Stimulated activated CD4-positive, alpha-beta T cell treated with anti-CD3 and anti-CD28 coated beads, Interleukin-1b, Interleukin-23, amount 100 ng/mL, for 24 hours (primary cell): ENCODE measurements around the gene CASP10.

Experiments used
- DNase-seq, 4 experiments: peaks; one replicate each; pipeline ENCODE4 v3.0.0-alpha.2; 2020; ENCODE audit warnings: low read depth in 4 of 4, low spot score in 1 of 4

The CASP10 gene

DNA sequence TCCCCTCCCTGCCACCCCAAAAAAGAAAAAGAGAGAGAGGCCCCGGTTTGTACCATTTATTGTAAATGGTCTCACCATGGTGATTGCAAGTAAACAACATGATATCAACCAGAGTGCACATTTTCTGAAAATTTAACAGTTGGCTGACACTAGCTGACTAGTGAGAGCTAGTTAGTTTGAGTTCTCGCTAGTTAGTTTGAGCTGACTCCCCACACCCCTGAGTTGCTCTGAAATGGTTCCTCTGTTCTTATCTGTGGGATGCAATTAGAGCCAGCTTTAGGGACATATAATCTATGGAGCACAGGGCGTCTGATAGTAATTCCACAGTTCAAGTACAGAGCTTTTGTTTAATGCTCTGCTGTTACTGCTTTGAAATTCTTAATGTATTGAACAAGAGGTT, 13.1 kb downstream of the CASP10 start:
- DNase-seq, result no peak

DNA sequence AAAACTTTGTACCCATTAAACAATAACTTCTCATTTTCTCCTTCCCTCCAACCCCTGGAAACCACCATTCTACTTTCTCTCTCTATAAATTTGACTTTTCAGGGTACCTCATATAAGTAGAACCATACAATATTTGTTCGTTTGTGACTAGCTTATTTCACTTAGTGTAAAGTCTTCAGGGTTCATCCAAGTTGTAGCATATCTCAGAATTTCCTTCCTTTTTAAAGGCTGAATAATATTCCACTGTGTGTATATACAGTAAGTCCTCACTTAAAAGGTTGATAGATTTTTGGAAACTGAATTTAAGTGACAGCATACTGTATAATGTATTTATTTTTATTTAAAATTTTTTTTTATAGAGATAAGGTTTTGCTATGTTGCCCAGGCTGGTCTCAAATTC, 13.9 kb downstream of the CASP10 start:
- no peak for DNase-seq

DNA sequence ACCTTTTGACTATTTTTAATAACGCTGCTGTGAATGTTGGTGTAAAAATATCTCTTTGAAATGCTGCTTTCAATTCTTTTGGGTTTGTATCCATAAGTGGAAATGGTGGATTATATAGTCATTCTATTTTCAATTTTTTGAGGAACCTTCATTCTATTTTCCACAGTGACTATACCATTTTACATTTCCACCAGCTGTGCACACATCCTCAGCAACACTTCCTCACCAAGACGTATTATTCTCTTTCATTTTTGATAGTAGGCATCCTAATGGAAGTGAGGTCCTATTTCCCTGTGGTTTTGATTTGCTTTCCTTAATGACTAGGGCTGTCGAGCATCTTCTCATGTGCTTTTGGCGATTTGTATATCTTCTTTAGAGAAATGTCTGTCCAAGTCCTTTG, 14.8 kb downstream of the CASP10 start:
- no peak for DNase-seq

DNA sequence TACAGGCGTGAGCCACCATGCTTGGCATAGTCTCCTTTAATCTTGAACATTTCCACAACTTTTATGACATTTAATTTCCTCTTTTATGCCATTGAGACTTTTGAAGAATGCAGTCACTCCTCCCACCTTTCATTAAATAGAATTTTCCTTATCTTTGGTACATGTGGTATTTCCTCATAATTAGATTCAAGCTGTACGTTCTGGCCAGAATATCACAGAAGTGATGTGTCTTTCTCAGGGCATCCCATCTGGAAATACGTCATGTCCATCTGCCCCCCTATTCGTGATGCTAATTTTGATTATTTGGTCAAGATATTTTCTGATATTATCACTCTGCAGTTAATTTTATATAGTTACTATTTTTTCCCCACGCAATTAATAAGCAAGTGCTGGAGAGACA, 16.9 kb downstream of the CASP10 start:
- no peak for DNase-seq

DNA sequence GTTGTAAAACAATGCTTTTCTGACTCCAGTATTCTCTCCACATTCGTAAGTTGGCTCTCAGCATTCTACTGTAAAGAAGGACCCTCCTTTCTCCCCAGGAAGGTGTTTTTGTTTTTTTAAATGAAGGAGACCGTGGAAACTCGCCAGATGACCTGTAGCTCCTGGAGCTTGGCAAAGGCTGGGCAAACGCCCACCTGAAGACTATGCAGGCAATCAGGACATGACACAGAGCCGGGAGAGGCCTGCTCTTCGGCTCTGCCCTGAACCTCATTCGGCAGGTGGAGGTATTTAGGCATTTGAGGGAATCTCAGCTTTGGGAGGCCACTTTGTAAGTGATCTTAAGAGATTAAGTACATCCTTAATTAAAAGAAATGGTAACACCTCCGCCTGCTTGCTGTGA, 17.4 kb downstream of the CASP10 start:
- DNase-seq, result no peak

DNA sequence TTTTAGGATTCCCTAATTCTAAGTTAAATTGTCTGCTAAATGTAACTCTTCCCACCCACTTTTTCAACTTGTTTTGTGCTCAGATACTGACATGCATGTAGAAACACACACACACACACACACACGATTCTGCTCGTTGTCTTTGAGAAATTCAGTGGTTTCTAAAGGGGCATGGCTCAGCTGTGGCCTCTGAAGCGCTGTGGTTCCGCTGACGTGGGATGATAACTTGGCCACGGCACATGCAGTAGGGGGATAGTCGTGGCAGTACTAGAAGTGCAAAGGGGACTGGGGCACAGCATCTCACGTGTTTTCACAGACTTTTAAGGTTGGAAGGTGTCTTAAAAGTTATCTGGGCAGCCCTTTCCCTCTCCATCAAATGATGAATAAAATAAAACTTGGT, 18.4 kb downstream of the CASP10 start:
- DNase-seq, result no peak

DNA sequence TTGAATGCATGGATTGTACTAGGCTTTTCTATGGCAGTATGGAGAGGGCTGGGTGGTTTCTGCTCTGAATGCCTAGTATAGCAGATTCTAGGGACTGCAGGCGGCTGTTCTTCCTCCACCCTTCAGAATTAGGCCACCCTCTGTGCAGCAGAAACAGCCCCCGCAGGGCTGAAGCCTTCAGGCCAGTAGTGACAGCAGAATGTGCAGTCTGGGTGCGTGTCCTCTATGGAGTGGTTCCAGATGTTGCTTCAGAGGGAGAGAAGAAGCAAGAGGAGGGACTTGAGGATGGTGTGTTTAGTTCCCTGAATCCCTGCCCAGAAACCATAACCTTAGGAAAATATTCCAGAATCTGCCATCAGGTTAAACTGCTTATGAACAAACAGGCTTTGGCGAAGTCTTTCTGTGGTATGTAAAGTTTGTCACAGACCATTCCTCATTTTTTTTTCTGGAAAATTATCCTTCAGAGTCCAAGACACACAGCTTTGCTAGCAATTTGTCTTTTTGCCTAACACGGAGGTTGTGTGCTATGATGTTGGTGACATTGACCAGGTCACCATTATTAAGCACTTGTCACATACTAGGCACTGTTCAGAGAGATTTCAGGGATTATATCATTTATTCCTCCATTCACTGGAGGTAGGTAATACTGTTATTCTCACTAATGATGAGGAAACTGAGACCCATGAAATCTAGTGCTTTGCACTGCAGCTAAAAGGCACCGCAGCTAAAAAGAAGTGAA, 21.1 kb downstream of the CASP10 start:
- no peak for DNase-seq

DNA sequence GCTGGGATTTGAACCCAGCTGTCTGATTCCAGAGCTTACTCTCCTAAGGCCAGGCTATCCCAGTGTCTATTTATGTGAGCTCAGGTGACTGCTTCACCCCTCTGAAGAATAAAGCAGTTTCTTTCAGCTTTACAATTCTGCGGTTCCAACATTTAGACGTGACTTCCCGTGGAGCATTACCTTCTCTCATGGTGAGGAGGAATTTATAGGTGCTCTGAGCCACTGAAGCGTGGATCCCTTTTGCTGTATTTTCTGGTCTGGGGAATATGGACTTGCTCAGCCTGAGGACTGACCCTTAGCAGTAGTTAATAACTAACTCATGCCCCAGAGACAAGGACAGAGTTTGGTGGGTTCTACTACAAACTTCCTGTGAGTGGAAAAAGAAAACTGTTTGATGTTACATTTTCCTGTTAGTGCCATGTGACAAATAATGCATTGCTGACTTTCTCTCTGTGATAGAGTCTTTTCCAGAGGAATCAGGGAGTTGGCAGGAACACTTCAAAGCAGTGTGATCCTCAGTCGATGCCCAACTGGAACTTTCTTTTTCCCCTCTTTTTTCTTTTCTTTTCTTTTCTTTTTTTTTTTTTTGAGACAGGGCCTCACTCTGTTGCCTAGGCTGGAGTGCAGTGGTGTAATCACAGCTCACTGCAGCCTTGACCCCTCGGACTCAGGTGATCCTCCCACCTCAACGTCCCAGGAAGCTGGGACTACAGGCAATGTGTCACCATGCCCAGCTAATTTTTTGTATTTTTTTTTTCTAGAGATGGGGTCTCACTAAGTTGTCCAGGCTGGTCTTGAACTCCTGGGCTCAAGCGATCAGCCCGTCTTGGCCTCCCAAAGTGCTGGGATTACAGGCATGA, 21.9 kb downstream of the CASP10 start:
- DNase-seq, result no peak

DNA sequence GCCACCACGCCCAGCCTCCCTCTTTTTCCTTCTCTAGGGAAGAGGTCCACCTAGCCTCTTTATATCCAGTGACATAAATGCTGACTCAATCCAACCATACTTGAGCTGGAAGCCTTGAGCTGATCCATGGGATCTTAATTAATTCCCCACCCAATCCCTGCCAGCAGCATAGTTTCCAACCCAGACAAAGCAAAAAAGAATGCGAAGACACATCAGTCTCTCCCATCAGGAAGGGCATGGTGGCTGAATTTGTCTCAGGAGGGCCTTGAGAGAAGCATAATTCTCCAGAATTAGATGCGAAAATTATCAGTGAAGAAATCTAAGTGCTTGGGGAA, 22.5 kb downstream of the CASP10 start:
- DNase-seq, result no peak

DNA sequence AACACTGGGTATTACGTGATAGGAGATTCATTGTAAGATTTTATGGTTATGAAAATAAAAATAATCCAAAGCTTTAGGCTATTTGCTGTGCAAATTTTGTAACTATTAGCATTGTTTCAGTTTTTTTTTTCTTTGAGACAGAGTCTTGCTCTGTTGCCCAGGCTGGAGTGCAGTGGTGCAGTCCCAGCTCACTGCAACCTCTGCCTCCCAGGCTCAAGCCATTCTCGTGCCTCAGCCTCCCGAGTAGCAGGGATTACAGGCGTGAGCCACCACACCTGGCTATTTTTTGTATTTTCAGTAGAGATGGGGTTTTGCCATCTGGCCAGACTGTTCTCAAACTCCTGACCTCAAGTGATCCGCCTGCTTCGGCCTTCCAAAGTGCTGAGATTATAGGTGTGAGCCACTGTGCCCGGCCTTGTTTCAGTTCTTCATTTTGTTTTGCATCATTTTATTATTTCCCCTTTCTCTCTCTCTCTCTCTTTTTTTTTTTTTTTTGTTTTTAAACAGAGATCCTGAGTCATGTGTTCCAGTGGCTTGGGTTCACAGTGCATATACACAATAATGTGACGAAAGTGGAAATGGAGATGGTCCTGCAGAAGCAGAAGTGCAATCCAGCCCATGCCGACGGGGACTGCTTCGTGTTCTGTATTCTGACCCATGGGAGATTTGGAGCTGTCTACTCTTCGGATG, 25.8 kb downstream of the CASP10 start:
- no peak for DNase-seq

DNA sequence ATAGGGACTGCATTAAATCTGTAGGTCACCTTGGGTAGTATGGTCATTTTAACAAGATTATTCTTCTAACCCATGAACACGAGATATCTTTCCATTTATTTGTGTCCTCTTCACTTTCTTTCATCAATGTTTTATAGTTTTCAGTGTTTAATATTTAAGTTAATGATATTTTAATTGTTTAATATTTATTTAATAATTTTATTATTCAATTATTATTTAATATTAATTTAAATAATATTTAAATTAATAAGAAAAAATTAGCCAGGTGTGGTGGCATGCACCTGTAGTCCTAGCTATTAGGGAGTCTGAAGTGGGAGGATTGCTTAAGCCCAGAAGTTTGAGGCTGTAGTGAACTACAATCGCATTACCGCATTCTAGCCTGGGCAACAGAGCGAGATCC, 33.0 kb downstream of the CASP10 start:
- no peak for DNase-seq

DNA sequence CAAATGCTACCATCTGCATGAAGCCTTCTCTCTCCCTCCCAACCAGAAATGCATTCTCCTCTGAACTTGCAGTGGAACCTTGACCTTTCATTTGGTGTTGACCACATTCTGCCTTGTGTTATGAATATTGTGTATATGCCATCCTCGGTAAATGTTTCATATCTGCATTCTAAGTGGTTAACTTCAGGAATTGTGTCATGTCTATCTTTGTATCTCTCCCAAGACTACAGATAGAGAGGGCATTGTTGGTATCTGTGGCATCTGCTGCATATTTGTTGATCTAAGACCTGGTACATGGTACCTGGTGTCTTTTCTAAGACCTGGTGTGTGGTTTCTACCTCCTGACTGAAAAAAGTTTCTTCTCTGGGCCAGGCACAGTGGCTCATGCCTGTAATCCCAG, 34.0 kb downstream of the CASP10 start:
- no peak for DNase-seq

DNA sequence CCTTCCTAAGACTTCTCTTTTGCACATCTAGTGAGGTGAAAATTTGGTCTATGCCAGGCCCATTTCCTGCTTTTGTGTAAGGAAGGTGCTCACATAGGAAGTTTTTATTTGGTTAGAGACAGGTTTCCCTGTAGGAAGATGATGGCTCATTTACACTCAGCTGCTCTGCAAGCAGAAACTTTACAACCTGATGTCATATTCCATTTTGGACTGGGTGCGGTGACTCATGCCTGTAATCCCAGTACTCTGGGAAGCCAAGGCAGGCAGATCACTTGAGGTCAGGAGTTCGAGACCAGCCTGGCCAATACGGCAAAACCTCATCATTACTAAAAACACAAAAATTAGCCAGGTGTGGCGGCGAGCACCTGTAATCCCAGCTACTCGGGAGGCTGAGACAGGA, 35.8 kb downstream of the CASP10 start:
- DNase-seq, result no peak

DNA sequence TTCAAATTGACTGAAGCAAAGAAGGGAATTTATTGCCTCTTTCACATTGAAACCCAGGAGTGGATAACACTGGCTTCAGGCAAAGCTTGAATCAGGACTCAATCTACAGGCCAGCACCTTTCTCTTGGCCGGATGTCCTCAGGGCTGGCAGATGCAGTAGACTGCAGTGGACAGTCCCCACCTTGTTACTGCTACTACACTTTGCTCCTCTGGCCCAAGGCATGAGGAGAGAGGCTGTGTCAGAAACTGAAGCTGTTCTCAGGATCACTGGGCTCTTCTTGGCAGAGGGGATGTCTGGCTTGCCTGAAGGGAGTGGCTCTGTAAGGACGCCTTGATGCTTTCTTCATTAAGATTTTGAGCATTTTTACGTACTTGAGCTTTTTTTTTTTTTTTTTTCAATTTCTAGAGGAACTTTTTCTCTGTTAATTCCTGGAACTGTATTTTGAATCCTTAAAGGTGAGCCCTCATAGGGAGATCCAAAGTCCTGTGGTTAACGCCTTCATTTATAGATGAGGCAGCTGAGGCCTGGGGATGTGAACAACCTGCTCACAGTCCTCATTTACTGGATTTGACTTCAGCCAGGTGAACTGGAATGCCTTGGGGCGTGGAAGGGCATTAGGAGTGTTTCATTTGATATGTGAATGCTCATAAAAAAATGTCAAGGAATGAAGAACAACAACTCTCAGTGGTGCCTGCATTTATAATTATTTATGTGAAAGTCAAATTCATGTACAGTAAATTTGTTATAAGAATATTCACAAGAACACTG, 36.6 kb downstream of the CASP10 start:
- DNase-seq, result no peak

DNA sequence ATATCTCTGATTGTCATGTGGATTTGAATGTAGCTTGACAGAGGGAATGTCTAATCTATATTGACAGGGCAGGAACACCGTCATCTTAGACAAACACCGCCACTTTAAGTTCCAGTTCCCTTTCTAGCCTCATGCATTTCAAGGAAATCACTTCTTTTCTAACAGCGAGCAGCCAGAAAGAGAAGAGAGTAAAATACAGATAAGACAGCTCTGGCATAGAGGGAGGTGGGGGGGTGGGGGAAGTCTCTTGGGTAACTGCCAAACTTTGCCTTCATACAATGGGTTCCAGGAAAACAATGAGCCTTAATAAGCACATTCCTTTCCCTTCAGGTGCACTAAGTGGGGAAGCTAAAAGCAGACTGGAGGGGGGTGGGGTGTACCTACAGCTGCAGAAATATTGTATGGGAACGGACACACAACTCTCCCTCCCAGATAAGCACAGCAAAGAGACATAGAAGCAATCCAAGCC, 37.2 kb downstream of the CASP10 start:
- DNase-seq, result no peak

DNA sequence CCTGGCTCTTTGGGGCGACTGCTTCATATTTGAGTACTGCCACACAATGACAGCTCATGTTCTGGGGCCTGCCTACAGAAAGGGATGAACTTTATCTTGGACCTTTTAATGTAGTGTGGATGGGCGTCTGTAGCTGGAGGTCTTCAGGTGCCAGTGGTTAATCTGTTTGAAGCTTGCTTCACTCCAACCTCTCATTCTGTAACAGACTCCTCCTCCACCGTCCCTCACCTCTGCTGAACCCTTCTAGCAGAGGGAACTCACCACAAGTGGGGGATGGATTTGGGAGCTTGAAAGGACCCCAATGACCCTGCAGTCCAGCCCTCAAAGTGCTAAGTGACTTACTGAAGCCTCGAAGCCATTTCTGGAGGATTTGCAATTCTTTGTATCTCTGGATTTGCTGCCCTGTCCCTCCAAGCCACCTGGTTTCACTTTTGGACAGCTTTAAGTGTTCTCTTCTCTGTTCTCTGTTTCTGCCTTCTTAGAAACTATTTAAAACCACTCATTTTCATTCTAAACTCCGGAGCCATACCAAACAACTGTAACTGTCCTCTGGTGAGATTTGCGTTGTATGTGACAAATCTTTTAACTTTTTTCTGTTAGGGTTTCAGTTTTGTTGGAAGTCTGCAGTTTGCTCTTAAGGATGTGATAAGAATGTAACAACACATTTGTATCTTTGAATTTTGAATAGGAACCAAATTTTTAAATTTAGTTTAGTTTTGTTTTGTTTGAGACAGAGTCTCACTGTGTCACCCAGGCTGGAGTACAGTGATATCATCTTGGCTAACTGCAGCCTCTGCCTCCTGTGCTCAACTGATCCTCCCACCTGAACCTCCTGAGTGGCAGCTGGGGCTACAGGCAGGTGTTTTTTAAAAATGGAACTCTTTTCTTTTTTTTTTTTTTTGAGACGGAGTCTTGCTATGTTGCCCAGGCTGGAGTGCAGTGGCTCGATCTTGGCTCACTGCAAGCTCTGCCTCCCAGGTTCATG, 40.4 kb downstream of the CASP10 start:
- no peak for DNase-seq

DNA sequence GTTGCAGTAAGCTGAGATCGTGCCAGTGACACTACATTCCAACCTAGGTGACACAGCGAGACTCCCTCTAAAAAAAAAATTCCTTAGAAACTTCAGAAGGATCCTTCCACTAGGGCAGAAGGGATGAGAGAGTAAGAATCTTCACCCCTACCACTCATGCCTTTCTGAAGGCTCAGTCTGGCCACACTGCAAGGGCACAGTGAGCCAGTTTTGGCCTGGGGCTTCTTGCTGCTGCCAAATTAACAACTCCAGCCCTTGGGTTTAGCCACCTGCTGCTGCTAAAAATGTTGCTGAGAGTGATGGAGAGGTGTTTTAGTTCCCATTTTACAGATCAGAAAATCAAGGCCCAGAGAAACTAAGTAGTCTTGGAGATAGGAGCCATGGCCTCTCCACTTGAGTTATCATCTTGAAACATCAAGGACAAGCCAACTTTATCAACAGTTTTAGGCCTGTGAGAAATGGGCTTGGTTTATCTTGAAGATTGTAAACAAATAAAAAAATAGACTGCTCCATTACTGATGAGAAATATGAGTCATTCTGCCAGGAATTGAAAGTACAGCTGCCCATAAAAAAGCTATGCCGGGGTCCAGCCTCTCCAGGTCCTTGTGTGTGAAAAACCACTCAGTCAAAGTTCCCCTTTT, 45.5 kb downstream of the CASP10 start:
- DNase-seq, result no peak

DNA sequence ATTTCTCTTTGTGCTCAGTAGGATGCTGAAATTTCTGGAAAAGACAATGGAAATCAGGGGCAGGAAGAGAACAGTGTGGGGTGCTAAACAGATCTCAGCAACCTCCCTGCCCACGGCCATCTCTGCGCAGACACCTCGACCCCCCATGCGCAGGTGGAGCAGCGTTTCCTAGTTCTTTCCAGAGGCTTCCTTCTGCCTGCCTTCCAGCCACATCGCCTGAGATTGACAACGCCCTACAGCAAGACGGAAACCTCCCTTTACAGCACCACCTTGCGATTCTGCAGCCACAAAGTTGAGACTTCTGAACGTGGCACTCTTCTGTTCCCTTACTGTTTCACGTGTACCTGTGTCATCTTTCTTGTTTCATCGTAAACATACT, 46.0 kb downstream of the CASP10 start:
- DNase-seq, result no peak

DNA sequence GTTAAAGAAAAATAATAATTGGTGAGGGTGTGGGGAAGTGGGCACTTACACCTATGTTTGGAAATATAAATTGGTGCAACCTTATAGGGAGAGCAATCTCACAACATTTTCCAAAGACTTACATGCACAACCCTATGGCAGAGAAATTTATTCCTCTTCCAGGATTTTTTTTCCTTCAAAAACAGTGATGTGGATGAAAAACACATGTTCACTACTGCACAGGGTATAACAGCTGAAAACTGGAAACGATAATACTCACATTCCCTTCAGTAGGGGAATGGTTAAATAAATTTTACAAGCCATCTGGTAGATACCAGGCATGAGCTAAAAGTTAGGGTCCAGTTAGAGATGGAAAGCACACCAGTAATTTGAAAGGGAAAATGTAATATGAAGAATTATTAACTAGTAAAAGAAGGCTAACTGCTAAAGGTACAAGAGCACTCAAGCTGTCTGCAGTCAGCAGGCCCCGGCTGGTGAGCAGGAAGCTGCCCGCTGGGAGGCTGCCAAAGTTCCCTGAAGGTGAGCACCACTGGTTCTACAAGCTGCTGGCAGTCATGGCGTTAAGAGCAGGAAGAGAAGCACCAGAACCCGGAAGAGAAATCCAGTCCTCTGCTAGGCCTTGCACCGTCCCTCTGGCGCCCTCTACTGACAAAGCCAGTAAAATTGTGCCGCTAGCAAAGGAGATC, 49.0 kb downstream of the CASP10 start:
- DNase-seq, result peak; percentile 80 to 94 (median 93)
